HG03558 (cell line): ENCODE measurements around the gene IL31RA.
"Not testable (repeated sequence)": the region's sequence is repeated elsewhere in the genome, so short reads cannot be mapped to it uniquely, and the experiment has no call there.

Experiments
- ATAC-seq: cut with Tn5 transposase; IDR thresholded peaks from one replicate; pipeline ENCODE4 v1.9.1; 2021; ENCODE audit warnings: moderate number of reproducible peaks; ENCODE audit not compliant: unreplicated experiment; ENCODE audit errors: extremely low read depth

IL31RA gene

DNA sequence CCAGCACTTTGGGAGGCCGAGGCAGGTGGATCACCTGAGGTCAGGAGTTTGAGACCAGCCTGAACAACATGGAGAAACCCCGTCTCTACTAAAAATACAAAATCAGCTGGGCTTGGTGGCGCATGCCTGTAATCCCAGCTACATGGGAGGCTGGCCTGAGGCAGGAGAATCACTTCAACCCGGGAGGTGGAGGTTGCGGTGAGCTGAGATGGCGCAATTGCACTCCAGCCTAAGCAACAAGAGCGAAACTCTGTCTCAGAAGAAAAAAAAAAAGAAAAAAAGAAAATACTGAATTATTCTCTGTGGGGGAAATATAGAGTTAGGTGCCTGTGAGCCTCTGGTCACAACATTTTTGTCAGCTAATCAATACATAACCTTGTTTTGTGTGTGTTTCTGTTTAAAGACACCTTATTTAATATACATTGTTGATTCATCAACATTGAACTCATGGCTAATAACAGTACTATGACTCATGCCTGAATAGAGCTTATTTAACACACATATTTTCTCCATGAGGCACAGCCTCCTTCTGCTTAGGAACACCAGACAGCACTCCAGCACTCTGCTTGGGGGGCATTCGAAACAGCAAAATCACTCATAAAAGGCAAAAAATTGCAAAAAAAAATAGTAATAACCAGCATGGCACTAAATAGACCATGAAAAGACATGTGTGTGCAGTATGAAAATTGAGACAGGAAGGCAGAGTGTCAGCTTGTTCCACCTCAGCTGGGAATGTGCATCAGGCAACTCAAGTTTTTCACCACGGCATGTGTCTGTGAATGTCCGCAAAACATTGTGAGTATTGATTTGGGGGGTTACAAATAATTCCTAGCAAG lies at the start of gene IL31RA:
TSS of gene IL31RA (plus strand) at position 519 of the 836 bp plus-strand sequence. CDS start at position 733, 214 bp downstream.
- no peak for ATAC-seq

DNA sequence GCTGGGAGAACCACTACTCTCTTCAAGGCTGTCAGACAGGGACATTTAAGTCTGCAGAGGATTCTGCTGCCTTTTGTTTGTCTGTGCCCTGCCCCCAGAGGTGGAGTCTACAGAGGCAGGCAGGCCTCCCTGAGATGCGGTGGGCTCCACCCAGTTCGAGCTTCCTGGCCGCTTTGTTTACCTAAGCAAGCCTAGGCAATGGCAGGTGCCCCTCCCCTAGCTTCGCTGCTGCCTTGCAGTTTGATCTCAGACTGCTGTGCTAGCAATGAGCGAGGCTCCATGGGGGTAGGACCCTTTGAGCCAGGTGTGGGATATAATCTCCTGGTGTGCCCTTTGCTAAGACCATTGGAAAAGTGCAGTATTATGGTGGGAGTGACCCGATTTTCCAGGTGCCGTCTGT lies 42.3 kb upstream of the IL31RA start:
- ATAC-seq = not testable (repeated sequence)

DNA sequence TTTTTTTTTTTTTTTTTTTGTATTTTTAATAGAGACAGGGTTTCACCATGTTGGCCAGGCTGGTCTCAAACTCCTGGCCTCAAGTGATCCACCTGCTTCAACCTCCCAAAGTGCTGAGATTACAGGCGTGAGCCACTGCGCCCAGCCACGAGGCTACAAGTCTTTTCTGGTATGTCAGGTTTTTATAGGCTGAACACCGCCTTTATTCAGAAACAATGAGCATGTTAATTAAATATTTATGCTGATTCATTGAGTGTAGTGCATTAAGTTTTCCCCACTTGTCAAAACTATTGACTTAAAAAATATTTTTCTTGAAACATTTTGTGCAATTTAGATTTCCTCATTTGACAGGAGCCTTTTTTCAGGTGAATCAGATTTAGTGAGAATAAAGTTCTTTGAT lies 35.2 kb upstream of the IL31RA start:
- ATAC-seq = not testable (repeated sequence)

DNA sequence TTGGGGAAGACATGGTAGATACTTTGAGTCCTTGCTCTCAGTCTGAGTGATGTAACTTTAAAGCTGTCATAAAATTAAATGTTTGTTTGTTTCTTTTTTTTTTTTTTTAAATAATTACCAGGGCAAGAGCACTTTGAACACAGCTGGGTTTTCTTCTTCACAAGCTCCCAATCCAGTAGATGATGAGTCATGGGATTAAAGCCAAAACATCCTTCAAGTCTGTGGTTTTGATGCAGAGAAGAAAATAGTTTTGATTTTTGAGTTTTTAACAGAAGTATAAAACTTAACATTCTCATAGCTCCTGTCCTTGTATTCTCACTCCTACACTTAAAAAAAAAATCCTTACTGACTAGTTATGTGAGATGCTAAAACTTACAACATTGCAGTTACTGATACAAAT lies 34.8 kb upstream of the IL31RA start:
- no peak for ATAC-seq

DNA sequence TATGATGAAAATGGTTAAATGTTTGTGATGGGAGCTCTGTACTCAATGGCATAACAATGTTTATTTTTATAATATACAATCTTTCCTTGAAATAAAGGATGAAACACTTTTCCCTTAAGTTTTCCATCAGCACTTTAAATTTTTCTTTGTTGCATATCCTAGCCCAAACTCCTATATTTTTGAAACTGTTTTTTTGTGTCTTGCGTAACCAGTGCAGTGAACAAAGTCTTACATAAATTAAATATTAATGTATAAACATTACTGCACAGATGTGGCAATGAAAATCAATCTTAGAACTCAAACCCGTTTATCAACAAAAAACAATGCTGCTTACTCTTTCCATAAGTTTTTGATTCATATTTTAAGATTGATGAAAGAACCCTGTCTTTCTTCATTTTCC lies 34.1 kb upstream of the IL31RA start:
- no peak for ATAC-seq

DNA sequence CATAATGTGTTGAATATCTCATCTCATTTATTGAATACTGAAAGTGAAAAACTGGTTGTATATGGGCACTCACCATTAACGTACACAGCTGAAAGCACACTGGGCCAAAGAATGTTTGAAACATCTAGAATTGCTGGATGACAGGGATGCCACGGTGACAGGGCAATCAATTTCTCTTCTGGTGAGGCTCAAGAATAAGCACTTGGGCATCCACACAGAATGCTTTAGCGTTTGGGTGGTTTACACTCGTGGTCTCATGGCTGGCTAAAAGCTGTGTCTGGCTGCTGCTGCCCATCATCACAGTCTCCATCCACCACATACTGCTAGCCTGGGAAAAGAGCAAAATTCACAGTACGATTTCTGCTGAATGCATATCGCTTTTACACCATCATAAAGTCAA lies 30.7 kb upstream of the IL31RA start:
- no peak for ATAC-seq

DNA sequence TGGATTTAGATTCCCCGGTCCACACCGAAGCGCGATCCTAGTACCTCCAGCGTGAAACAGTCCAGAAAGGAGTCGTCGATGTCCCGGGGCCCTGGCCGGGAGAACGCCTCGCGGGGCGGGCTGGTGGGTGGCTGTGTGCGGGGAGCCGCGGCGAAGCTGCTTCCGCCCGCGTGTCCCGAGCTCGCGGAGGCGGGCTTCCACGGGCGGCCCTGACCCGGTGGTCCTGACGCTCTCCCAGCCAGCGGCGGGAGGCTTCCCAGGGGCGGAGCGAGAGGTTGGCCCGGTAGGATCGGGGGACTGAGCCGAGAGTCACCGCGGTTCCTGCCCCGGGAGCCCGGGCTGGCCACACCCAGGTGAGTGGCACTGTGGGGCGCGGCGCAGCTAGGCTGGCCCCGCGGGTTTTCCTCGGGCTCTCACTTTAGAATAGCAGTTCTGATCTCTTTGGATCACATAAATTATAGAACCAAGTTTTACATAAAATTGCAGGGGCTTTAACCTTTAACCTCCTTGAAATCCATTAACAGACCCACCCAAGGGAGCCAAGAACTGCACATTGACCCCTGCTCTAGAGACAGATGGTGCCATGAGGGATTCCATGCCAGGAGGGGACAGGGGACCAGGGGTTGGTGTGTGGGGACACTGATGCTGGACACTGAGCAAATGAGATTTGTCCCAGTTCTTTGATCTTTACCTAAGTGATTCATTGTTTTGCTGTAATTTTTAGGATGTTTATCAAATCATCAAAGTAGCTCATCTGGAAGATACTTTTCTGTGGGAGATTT lies 29.2 kb upstream of the IL31RA start:
- no peak for ATAC-seq

DNA sequence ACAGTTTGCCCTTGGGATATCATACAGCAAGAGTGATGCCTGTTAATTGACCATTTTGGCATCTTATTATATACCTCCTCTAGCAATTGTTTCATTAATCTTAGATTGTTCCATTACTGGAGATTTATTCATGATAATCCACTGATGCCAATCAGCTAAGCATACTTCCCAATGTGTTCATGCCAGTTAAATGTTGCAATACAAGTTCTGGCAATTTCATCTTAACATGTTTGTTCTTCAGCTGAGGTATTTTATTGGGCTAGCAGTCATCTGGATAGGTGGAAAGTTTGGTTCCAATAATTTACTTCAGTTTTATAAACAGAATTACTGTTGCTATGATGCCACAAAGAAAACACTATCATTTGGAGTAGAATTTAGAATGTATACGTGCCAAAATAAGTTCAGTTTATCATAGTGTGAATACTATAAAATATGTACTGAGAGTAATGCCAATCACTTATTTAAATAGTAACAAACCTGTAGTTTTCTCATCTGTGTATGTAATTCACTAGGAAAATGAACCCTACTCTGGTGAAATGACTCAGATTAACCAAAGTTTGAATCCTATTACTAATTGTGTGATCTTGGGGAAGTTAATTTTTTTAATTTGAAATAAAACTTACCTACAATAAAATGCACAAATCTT lies 27.9 kb upstream of the IL31RA start:
- no peak for ATAC-seq

DNA sequence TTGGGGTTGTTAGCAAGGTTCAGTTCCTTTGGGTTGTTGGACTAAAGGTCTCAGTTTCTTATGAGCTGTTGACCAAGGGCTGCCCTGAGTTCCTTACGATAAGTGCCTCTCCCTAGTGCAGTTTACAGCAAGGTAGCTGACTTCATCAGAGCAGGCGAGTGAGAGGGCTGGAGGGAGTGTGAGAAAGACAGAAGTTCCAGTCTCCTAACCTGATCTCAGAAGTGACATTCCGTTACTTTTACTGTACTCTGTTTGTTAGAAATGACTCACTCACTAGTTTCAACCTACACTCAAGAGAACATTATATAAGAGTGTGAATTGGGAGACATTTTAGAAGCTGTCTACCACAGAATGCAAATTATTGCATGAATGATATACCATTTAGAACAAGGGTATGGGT lies 21.2 kb upstream of the IL31RA start:
- ATAC-seq = no peak

DNA sequence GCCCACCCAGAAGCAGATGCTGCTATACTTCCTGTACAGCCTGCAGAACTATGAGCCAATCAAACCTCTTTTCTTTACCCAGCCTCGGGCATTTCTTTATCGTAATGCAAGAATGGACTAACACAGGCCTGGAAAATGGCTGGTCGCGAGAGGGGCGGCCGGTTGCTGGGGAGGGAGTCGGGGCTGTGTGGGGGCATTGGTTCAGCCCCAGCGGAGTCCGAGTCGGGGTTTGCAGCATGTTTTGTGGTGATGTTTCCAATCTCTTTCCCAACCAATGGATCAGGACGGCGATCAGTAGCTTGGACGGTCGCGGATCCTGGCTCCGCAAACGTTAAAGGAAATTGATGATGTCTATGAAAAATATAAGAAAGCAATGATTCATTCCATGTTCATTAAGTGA lies 18.7 kb upstream of the IL31RA start:
- no peak for ATAC-seq

DNA sequence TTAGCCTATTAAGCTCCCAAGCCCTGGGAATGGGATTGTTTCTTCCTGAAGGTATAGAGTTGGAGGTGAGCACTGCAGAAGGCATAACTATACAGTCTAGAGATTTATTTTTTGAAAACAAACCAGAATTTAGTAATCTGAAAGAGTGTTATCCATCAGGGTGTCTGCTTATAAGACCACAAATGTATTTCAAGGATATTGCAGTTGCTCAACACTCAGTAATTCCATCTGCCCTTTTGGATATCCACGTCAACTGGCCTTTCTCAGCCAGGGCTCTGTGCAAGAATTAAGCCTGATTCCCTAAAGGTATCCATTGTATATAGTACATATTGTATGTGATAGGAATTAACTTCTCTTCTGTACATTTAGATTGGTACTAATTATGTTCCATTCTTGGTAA lies 15.0 kb upstream of the IL31RA start:
- no peak for ATAC-seq

DNA sequence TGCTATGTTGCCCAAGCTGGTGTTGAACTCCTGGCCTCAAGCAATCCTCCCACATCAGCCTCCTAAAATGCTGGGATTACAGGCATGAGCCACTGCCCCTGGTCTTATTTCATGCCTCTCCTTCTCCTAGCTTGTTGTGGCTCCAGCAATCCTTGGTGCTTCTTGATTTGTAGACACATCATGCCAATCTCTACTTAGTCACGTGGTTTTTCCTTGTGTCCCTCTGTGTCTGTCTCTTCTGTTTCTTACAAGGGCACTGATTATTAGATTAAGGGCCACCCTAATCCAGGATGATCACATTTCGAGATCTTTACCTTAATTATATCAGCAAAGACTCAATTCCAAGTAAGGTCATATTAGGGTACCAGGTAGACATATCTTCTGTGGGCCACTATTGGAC lies 9.2 kb upstream of the IL31RA start:
- ATAC-seq = no peak

DNA sequence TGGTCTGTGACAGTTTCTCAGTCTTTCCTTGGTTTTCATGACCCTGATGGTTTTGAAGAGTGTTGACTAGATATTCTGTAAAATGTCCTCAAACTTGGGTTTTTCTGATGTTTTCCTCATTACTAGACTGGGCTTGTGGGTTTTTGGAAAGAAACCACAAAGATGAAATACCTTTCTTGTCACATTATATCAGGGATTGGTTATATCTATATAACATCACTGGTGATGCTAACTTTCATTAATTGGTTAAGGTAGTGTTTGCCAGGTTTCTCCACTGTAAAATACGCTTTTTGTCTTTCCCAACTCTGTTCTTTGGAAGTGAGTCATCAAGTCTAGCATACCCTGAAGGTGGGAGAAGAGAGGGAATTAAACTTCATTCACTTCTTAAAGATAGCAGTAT lies 3.3 kb upstream of the IL31RA start:
- ATAC-seq = no peak

DNA sequence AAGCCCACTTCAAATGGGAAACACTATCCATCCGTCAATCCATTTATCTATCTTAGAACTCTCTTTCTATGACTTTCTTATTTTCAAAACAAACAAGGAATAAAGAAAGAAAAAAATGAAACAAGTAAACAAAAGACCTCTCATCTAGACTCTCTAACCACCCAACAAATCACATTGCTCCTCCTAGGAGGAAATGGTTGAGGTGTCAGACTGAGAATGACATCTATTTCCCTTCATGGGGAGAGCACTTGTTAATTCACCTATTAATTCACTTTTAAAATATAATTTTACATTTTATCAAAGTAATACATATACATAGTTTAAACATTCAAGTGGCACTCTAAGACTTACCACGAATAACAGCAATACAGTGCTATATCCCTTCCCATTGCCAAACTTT lies 2.4 kb upstream of the IL31RA start:
- no peak for ATAC-seq

DNA sequence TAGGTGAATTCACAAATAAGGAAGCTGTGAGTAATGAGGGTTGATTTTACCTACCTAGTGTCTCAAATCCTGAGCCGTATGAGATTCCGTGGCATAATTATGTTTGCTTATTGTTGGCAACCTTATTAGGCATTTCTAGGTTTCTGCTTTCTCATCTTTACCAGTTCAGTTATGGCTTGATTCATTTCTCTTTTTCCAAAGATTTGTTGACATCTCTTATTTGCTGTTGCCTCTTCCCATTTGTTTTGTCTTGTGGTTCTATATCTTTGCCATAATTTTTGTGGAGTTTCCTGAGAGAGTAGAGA lies 470 bp downstream of the IL31RA start:
- ATAC-seq = no peak

DNA sequence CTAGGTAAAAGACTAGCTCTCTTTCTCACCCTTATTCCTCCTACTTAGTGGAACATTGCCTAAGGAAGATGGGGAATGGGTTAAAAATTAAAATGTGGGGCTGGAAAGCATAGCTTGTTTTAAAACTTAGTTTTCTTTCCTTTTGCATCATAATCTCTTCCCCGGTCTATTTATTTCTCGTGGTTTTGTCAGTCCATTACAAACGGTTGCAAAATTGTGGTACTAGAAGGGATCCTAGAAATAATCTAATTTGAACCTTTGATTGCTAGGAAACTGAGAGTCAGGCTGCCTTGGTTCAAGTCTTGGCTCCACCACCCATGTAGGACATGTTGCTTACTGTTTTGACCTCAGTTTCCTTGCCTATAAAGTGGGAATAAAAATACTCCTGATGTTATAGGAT lies 1.3 kb downstream of the IL31RA start:
- no peak for ATAC-seq

DNA sequence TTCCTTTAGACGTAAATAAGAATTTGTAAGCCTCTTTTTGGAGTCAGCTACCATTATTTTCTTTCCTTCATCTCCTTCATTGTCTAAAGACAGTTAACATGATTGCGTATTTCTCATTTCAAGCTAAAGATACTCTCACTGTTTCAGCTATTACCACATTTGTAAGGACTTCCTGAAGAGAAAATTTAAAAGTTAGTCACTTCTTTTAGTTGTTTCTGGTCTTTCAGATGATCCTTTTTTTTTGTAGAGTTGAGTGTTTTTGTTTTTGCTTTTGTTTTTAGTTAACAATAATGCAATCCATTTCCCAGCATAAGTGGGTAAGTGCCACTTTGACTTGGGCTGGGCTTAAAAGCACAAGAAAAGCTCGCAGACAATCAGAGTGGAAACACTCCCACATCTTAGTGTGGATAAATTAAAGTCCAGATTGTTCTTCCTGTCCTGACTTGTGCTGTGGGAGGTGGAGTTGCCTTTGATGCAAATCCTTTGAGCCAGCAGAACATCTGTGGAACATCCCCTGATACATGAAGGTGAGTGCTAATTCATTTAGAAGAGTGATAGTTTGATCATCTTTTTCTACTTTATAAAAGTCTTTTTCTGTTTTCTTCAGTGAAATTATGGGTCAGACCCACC lies 2.0 kb downstream of the IL31RA start:
- ATAC-seq = no peak

DNA sequence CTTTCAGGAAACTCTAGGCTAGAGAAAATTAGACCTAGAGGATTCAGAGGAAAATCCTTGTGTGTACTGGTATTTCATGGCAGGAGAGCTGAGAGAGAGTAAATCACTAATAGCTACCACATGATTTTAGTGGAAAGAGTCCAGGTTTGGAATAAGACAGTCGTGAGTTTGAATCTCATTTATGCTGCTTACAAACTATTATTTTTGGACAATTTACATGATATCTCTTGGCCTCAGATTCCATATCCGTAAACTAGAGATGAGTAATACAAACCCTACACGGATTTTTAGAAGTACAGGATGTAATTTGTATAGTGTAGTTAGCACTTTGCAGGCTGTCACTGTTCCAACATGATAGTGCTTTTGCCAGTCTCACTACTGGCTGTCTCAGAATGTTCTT lies 2.7 kb downstream of the IL31RA start:
- ATAC-seq = no peak

DNA sequence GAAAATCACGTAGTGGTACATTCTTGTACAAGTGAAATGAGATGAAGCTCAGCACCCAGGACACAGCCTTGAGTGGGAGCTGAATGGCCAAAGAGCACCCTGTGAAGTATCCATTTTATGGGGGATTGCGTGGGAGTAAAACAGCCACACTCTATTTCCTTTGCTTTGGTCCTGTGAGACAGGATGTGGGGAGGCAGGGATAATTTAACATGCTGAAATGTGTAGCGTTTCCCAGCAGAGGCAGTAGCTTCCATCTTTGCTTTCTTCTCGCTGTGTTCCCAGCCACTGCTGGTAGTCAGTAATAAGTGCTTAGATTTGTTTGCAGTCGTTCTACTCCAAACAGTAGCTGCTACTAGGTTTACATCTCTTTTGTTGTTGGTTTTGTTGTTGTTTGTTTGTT lies 4.4 kb downstream of the IL31RA start:
- ATAC-seq = no peak

DNA sequence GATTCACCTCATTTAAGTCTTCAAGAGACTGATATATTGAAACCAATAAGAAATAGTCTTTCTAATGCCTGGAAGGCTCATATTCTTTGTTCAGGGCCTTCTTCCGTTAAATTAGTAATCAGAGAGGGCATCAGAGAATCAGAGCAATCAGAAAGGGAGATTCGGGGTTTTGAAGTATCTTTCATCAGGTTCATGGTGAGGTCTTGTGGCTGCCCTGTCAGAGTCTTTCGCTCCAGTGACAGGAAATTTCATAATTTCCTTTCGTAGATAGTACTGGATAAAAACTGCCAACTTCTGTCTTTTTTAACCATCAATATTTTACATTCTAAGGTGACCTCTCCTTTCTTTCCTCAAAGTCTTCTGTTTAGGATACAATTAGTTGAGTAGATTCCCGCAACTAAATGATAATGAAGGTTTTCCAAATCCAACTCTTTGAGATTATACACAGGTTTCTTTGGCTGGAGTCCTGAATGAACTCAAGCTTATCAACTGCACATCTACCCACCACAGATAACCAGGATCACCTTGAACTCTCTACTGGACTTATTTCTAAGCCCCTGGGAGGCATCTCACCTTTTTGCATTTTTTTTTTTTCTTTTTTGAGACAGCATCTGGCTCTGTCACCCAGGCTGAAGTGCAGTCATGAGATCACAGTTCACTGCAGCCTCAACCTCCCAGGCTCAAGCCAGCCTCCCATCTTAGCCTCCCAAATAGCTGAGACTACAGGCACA lies 5.5 kb downstream of the IL31RA start:
- ATAC-seq = no peak
